NCI-H187 (cell line): Measurements from ENCODE around the gene ANKRD24.
"Not testable (repeated sequence)": the region's sequence is repeated elsewhere in the genome, so short reads cannot be mapped to it uniquely, and the experiment has no call there.

Source experiments
- DNase-seq, 2 experiments: peaks; one replicate each; lab custom pipeline; 2025; lab: John Stamatoyannopoulos, UW

The ANKRD24 gene

DNA sequence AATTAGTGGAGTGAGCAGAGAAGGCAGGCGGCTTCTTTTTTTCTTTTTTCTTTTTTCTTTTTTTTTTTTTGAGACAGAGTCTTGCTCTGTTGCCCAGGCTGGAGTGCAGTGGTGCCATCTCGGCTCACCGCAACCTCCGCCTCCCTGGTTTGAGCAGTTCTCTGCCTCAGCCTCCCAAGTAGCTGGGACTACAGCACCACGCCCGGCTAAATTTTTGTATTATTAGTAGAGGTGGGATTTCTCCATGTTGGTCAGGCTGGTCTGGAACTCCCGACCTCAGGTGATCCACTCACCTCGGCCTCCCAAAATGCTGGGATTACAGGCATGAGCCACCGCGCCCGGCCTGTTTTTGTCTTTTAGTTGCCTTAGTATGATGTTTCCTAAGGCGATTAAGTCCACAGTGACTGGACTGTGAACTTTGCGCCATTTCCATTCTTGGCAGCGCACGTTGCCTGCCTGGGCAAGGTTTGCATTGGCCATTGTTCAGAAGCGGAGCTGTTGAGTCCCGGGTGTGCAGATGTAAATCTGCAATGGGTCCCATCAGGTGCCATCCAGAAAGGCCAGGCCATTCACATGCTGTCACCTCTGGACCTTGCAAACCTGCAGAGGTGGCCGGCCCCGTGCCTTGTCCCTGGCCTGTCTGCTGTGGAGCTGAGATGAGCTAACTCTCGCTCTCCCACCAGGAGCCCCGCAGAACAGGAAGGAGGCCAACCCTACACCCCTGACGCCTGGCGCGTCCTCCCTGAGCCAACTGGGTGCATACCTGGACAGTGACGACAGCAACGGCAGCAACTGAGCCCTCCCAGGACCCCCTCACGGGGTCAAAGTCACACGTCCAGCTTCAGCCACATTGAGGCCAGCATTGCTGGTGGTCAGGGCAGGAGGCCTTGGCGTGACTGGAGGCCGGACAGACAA lies 85.7 kb downstream of the ANKRD24 start:
- DNase-seq, result no peak

- no peak for DNase-seq
Observed at GRCh38 chr19:4268816-4269430, 86.4 kb downstream of the ANKRD24 start.

DNA sequence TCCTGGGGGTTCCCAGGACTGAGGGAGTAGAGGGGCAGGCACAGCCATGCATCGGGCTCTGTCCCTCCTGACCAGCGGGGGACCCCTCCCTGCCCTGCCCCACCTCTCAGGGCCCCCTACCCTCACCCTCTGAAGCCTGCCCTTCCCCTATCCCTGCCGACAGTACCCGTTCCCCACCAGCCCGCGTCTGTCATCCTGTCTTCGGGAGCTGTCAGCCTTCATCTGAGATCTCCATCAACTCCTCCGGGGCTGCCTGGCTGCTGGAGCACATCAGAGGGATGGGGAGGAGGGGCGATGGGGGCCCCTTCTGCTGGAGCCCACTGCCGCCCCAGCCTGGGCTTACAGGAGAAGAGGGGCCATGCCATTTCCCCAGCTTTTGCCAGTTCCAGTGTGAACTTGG lies 90.4 kb downstream of the ANKRD24 start:
- no peak for DNase-seq

DNA sequence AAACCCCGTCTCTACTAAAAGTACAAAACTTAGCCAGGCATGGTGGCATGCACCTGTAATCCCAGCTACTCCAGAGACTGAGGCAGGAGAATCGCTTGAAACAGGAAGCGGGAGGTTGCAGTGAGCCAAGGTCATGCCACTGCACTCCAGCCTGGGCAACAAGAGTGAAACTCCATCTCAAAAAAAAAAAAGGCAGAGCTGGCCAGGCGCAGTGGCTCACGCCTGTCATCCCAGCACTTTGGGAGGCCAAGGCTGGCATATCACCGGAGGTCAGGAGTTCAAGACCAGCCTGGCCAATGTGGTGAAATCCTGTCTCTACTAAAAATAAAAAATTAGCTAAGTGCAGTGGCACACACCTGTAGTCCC lies 91.8 kb downstream of the ANKRD24 start:
- DNase-seq, result not testable (repeated sequence)
